K562 (cell line): Measurements from ENCODE around the gene ARHGAP29. TPM values are rescaled to one million over a fixed set of nuclear protein-coding genes. Genes with fewer than 3 reads are reported as not detected.

Source experiments
- ATAC-seq: fragments of 200-7000 bp; cut with Tn5 transposase; 3 replicates; pipeline ENCODE4 v1.9.1; 2020; ENCODE audit warnings: moderate library complexity
- BruUV-seq: library from RNA; stranded (reverse); fragments of 400-500 nt; replicated peaks from 2 replicates; lab custom pipeline; 2021; lab: Mats Ljungman, UMichigan
- CTCF ChIA-PET: fragments of 300-600 bp; formaldehyde crosslinking; extraction: SDS; loops from one replicate; lab custom pipeline; 2021; ENCODE audit warnings: low intra/inter-chr PET ratio; lab: Yijun Ruan, JAX
- POLR2A ChIA-PET: fragments of 300-600, 350-650 bp; sonication (Branson Sonifier 250); formaldehyde crosslinking; extraction: SDS; loops from one replicate; lab custom pipeline; 2021; ENCODE audit warnings: antibody characterized with exemption, inconsistent platforms; lab: Yijun Ruan, JAX
- DNase-seq, 4 experiments: peaks; one replicate each; pipeline versions ENCODE4 v3.0.0 to v3.0.0-alpha.2; 2011 to 2018; ENCODE audit warnings: low spot score in 3 of 4, mixed read lengths in 3 of 4; ENCODE audit errors: extremely low read depth in 1 of 4
- FAIRE-seq: peaks from 2 replicates; lab custom pipeline; 2011; peaks lifted over from hg19 to GRCh38; lab: Jason Lieb, UNC
- H2AFZ ChIP-seq: 2 replicates; pipeline ENCODE4 v1.6.0; 2011; ENCODE audit warnings: low read depth, low read length, control low read depth, inconsistent platforms
- H3K27ac ChIP-seq: fragments of 200-600 bp; 3 replicates; pipeline ENCODE4 v1.8.0; 2011; ENCODE audit warnings: low read depth, mild to moderate bottlenecking, control low read depth, inconsistent platforms, low read length, moderate library complexity, mixed read lengths; ENCODE audit errors: extremely low read depth
- H3K27me3 ChIP-seq, 2 experiments: fragments of 300-600 bp in 1 of 2; 2 replicates in 1 of 2; 3 replicates in 1 of 2; pipeline versions ENCODE4 v1.6.0 to v1.8.0; 2011; ENCODE audit warnings: inconsistent platforms in 2 of 2, low read length in 2 of 2, mild to moderate bottlenecking in 1 of 2, mixed read lengths in 1 of 2, moderate library complexity in 1 of 2; ENCODE audit not compliant: control insufficient read depth in 2 of 2, insufficient read depth in 2 of 2
- H3K36me3 ChIP-seq: fragments of 300-600 bp; 3 replicates; pipeline ENCODE4 v1.8.0; 2011; ENCODE audit warnings: mild to moderate bottlenecking, low read length, inconsistent platforms; ENCODE audit not compliant: control insufficient read depth, insufficient read depth
- H3K4me1 ChIP-seq, 2 experiments: fragments of 200-600 bp in 1 of 2; replicated peaks in 1 of 2; 2 replicates in 1 of 2; 3 replicates in 1 of 2; pipeline versions ENCODE4 v1.5.1 to v1.8.0; 2011; ENCODE audit warnings: inconsistent platforms in 2 of 2, low read length in 2 of 2, mild to moderate bottlenecking in 1 of 2, mixed read lengths in 1 of 2, moderate library complexity in 1 of 2; ENCODE audit not compliant: control insufficient read depth in 2 of 2, insufficient read depth in 2 of 2
- H3K4me2 ChIP-seq: 2 replicates; pipeline ENCODE4 v1.6.1; 2011; ENCODE audit warnings: low read length, control low read depth, inconsistent platforms, mixed read lengths; ENCODE audit not compliant: insufficient read depth
- H3K4me3 ChIP-seq: fragments of 200-600 bp; sonication (generic), shearing (Covaris generic); 2 replicates; pipeline ENCODE4 v1.5.1; 2016; ENCODE audit warnings: control low read depth, inconsistent platforms
- H3K79me2 ChIP-seq: fragments of 200-600 bp; 3 replicates; pipeline ENCODE4 v1.8.0; 2011; ENCODE audit warnings: low read length, inconsistent platforms; ENCODE audit not compliant: control insufficient read depth, insufficient read depth
- H3K9ac ChIP-seq, 2 experiments: 2 replicates each; pipeline versions ENCODE4 v1.6.0 to v1.6.1; 2011; ENCODE audit warnings: low read depth in 2 of 2, low read length in 2 of 2, control low read depth in 1 of 2, inconsistent platforms in 1 of 2, mild to moderate bottlenecking in 1 of 2, mixed read lengths in 1 of 2; ENCODE audit not compliant: insufficient read depth in 1 of 2
- H3K9me1 ChIP-seq: one replicate; pipeline ENCODE4 v1.6.0; 2011; ENCODE audit warnings: inconsistent platforms, mild to moderate bottlenecking, low read length, moderate library complexity; ENCODE audit not compliant: control insufficient read depth, insufficient read depth
- H3K9me3 ChIP-seq: replicated peaks from 2 replicates; pipeline ENCODE4 v1.5.1; 2011; ENCODE audit warnings: low read depth, low read length, inconsistent platforms; ENCODE audit not compliant: control insufficient read depth, insufficient read depth
- H4K20me1 ChIP-seq: replicated peaks from 2 replicates; pipeline ENCODE4 v1.6.1; 2011; ENCODE audit warnings: low read length, inconsistent platforms, mixed read lengths; ENCODE audit not compliant: control insufficient read depth, insufficient read depth
- HSF4 ChIP-seq: fragments of 250-450 bp; sonication (Bioruptor Pico); IDR thresholded peaks from 2 replicates; pipeline ENCODE4 v2.1.2; 2022; ENCODE audit warnings: mild to moderate bottlenecking, moderate library complexity, borderline replicate concordance
- LEF1 ChIP-seq: fragments of 450-650 bp; IDR thresholded peaks from 2 replicates; pipeline ENCODE4 v1.6.1; 2016; ENCODE audit warnings: mild to moderate bottlenecking
- SREBF1 ChIP-seq: fragments of 150-350 bp; IDR thresholded peaks from 2 replicates; pipeline ENCODE4 v1.6.1; 2014; ENCODE audit warnings: antibody characterized with exemption, low read depth, low read length, borderline replicate concordance
- STAT5A ChIP-seq: IDR thresholded peaks from 2 replicates; pipeline ENCODE4 v1.6.1; 2012; ENCODE audit warnings: low read length, inconsistent platforms, borderline replicate concordance
- WGBS: fragments of 100-300 bp; shearing (Covaris generic); methylation state at CpG from one replicate; pipeline ENCODE4 v1.1.6; 2016; ENCODE audit warnings: low coverage, mixed read lengths; ENCODE audit not compliant: insufficient coverage; ENCODE audit errors: missing lambda C conversion rate; 5-methylcytosine and 5-hydroxymethylcytosine counted together
- in situ Hi-C: fragments of 300-500 bp; cut with MboI; formaldehyde crosslinking; loops from 4 replicates; pipeline ENCODE4 v1.15.0; 2018; ENCODE audit warnings: inconsistent platforms, mixed read lengths
- intact Hi-C: fragments of 100-400 bp; cut with micrococcal nuclease; formaldehyde crosslinking; loops from 2 replicates; pipeline ENCODE4 v1.14.2; 2022
- polyA plus RNA-seq, 8 experiments: library from polyadenylated mRNA; depleted of rRNA in 4 of 8; stranded (reverse) in 5 of 8; unstranded in 3 of 8; fragments of >200 nt; fragmentation: Nextera tagmentation in 2 of 8; fragmentation: Illumina TruSeq in 1 of 8; extraction: Ambion mirVana in 2 of 8; extraction: Trizol in 1 of 8; gene quantifications; 2 replicates each; pipeline versions ENCODE4 v1.2.1 to v1.2.3, GENCODE V29; 2011 to 2014; ENCODE audit warnings: inconsistent platforms in 1 of 8, missing spikeins in 1 of 8
- total RNA-seq, 7 experiments: library from RNA; depleted of rRNA in 6 of 7; stranded (reverse); fragments of >200 nt in 6 of 7; fragmentation: Illumina TruSeq in 2 of 7; extraction: Trizol in 2 of 7; gene quantifications; 2 replicates each; pipeline versions ENCODE4 v1.2.1 to v1.2.3, GENCODE V29; 2011 to 2021; ENCODE audit warnings: low replicate concordance in 1 of 7
- TF ChIP-seq, protein P1 (sequence below): fragments of 200-600 bp; sonication (generic); IDR thresholded peaks from one replicate; pipeline ENCODE4 v1.6.1; 2012; ENCODE audit warnings: mild to moderate bottlenecking, low read depth, low read length, inconsistent platforms

ARHGAP29 gene
- total and polyA plus RNA-seq, 9 of the 15 experiments (the other 6 are each of a cell fraction or from before 2014, with no cell fraction given), result under 0.01 to 0.13 (median 0.02) TPM; not detected in 5

DNA sequence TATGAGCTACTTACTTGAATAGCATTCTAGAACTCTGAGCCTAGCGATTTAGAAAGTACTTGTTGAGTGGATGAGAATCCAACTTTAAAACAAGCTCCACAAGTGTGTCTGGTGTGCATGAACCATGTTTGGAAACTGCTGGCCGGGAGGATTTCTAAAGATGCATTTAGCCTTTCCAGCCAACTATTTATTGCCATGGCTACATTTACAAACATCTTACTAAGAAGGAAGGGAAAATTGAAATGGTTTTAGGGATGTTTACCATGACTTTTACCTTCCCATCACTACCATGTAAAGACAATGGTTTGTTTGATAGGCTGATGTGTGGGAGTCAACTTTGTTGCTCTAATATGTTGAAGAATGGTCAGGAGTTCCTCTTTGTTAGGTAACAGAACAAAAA is 37.7 kb upstream of the ARHGAP29 start:
- TF ChIP-seq HSF4 (CRISPR knock-in tag), result no peak
- no peak for TF ChIP-seq SREBF1
- TF ChIP-seq STAT5A, result no peak
- TF ChIP-seq, protein P1, sequence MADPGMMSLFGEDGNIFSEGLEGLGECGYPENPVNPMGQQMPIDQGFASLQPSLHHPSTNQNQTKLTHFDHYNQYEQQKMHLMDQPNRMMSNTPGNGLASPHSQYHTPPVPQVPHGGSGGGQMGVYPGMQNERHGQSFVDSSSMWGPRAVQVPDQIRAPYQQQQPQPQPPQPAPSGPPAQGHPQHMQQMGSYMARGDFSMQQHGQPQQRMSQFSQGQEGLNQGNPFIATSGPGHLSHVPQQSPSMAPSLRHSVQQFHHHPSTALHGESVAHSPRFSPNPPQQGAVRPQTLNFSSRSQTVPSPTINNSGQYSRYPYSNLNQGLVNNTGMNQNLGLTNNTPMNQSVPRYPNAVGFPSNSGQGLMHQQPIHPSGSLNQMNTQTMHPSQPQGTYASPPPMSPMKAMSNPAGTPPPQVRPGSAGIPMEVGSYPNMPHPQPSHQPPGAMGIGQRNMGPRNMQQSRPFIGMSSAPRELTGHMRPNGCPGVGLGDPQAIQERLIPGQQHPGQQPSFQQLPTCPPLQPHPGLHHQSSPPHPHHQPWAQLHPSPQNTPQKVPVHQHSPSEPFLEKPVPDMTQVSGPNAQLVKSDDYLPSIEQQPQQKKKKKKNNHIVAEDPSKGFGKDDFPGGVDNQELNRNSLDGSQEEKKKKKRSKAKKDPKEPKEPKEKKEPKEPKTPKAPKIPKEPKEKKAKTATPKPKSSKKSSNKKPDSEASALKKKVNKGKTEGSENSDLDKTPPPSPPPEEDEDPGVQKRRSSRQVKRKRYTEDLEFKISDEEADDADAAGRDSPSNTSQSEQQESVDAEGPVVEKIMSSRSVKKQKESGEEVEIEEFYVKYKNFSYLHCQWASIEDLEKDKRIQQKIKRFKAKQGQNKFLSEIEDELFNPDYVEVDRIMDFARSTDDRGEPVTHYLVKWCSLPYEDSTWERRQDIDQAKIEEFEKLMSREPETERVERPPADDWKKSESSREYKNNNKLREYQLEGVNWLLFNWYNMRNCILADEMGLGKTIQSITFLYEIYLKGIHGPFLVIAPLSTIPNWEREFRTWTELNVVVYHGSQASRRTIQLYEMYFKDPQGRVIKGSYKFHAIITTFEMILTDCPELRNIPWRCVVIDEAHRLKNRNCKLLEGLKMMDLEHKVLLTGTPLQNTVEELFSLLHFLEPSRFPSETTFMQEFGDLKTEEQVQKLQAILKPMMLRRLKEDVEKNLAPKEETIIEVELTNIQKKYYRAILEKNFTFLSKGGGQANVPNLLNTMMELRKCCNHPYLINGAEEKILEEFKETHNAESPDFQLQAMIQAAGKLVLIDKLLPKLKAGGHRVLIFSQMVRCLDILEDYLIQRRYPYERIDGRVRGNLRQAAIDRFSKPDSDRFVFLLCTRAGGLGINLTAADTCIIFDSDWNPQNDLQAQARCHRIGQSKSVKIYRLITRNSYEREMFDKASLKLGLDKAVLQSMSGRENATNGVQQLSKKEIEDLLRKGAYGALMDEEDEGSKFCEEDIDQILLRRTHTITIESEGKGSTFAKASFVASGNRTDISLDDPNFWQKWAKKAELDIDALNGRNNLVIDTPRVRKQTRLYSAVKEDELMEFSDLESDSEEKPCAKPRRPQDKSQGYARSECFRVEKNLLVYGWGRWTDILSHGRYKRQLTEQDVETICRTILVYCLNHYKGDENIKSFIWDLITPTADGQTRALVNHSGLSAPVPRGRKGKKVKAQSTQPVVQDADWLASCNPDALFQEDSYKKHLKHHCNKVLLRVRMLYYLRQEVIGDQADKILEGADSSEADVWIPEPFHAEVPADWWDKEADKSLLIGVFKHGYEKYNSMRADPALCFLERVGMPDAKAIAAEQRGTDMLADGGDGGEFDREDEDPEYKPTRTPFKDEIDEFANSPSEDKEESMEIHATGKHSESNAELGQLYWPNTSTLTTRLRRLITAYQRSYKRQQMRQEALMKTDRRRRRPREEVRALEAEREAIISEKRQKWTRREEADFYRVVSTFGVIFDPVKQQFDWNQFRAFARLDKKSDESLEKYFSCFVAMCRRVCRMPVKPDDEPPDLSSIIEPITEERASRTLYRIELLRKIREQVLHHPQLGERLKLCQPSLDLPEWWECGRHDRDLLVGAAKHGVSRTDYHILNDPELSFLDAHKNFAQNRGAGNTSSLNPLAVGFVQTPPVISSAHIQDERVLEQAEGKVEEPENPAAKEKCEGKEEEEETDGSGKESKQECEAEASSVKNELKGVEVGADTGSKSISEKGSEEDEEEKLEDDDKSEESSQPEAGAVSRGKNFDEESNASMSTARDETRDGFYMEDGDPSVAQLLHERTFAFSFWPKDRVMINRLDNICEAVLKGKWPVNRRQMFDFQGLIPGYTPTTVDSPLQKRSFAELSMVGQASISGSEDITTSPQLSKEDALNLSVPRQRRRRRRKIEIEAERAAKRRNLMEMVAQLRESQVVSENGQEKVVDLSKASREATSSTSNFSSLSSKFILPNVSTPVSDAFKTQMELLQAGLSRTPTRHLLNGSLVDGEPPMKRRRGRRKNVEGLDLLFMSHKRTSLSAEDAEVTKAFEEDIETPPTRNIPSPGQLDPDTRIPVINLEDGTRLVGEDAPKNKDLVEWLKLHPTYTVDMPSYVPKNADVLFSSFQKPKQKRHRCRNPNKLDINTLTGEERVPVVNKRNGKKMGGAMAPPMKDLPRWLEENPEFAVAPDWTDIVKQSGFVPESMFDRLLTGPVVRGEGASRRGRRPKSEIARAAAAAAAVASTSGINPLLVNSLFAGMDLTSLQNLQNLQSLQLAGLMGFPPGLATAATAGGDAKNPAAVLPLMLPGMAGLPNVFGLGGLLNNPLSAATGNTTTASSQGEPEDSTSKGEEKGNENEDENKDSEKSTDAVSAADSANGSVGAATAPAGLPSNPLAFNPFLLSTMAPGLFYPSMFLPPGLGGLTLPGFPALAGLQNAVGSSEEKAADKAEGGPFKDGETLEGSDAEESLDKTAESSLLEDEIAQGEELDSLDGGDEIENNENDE, result no peak
- no peak for TF ChIP-seq LEF1
- POLR2A ChIA-PET, result interaction anchor here (1.1 to 1.2 kb wide), 2 partner anchors 33 to 83 kb away, joined by 3 to 4 read pairs; no protein-coding TSS in a partner anchor
- no TSS peak for BruUV-seq
- H2AFZ ChIP-seq, result no peak overlapping the region
- intact Hi-C loops, result no loop called here
- no peaks in the 10 kb centered on the region for H3K79me2 ChIP-seq
- no peak for DNase-seq
- in situ Hi-C loops, result no loop called here
- WGBS, result 0% methylated on average over 2 of the region's 2 CpGs
- no peak for FAIRE-seq
- no peaks in the 10 kb centered on the region for H3K27me3 ChIP-seq
- H3K9me1 ChIP-seq, result no peaks in the 10 kb centered on the region
- no peaks in the 10 kb centered on the region for H3K36me3 ChIP-seq
- H3K4me3 ChIP-seq, result no peak overlapping the region
- no peaks in the 10 kb centered on the region for H3K4me1 ChIP-seq
- H3K27ac ChIP-seq, result no peak overlapping the region
- no peak for ATAC-seq
- no peak overlapping the region for H3K9ac ChIP-seq
- no peaks in the 10 kb centered on the region for H3K9me3 ChIP-seq
- H3K4me2 ChIP-seq, result no peak overlapping the region
- CTCF ChIA-PET, result no interaction called here
- H4K20me1 ChIP-seq, result no peaks in the 10 kb centered on the region
